Caco-2 (cell line): Measurements from ENCODE around the gene ODF2L. TPM values are rescaled to one million over a fixed set of nuclear protein-coding genes. Genes with fewer than 3 reads are reported as not detected.
A peak's percentile ranks its signal among the peaks of the same experiment; 100 is the strongest.

Source experiments
- BruUV-seq: library from RNA; stranded (reverse); fragments of 400-500 nt; replicated peaks from 2 replicates; lab custom pipeline; 2021; lab: Mats Ljungman, UMichigan
- CTCF ChIA-PET: fragments of 300-600 bp; sonication (Branson Sonifier 250); formaldehyde crosslinking; loops from one replicate; lab custom pipeline; 2022; ENCODE audit warnings: antibody characterized with exemption; lab: Charles Lee
- POLR2A ChIA-PET: fragments of 300-600 bp; sonication (Branson Sonifier 250); formaldehyde crosslinking; loops from one replicate; lab custom pipeline; 2022; ENCODE audit warnings: antibody characterized with exemption; lab: Charles Lee
- DNase-seq, 2 experiments: peaks; one replicate each; pipeline versions ENCODE4 v3.0.0 to v3.0.0-alpha.2; 2020 to 2022
- H3K27me3 ChIP-seq: replicated peaks from 2 replicates; pipeline ENCODE4 v1.6.0; 2011; ENCODE audit warnings: low read length; ENCODE audit not compliant: control insufficient read depth, insufficient read depth
- H3K36me3 ChIP-seq: 2 replicates; pipeline ENCODE4 v1.5.1; 2011; ENCODE audit warnings: low read length; ENCODE audit not compliant: control insufficient read depth, insufficient read depth
- H3K4me1 ChIP-seq: fragments of 250-450 bp; sonication (Bioruptor Pico); 2 replicates; pipeline ENCODE4 v1.5.1; 2020; ENCODE audit warnings: mild to moderate bottlenecking
- H3K4me3 ChIP-seq: 2 replicates; pipeline ENCODE4 v1.5.1; 2011; ENCODE audit warnings: low read depth, mild to moderate bottlenecking, control low read depth, low read length
- H3K9me3 ChIP-seq: fragments of 250-450 bp; sonication (Bioruptor Pico); 2 replicates; pipeline ENCODE4 v1.5.1; 2020; ENCODE audit warnings: mild to moderate bottlenecking, moderate library complexity
- H3K27ac Mint-ChIP-seq: one replicate; pipeline ENCODE4 v1.8.0; 2022; ENCODE audit warnings: mixed read lengths; ENCODE audit not compliant: unreplicated experiment
- H3K27me3 Mint-ChIP-seq: one replicate; pipeline ENCODE4 v1.8.0; 2022; ENCODE audit warnings: mixed read lengths; ENCODE audit not compliant: insufficient read depth, unreplicated experiment
- H3K36me3 Mint-ChIP-seq: one replicate; pipeline ENCODE4 v1.8.0; 2022; ENCODE audit warnings: mild to moderate bottlenecking, mixed read lengths; ENCODE audit not compliant: insufficient read depth, unreplicated experiment
- H3K4me1 Mint-ChIP-seq: one replicate; pipeline ENCODE4 v1.8.0; 2022; ENCODE audit warnings: low read depth, mixed read lengths; ENCODE audit not compliant: unreplicated experiment
- H3K4me3 Mint-ChIP-seq: one replicate; pipeline ENCODE4 v1.8.0; 2022; ENCODE audit warnings: mild to moderate bottlenecking, moderate library complexity, mixed read lengths; ENCODE audit not compliant: unreplicated experiment
- H3K9me3 Mint-ChIP-seq: one replicate; pipeline ENCODE4 v1.8.0; 2022; ENCODE audit warnings: mixed read lengths; ENCODE audit not compliant: unreplicated experiment
- CTCF ChIP-seq, 2 experiments: fragments of 200-600 bp in 1 of 2; IDR thresholded peaks; 1 replicate in 1 of 2; 2 replicates in 1 of 2; pipeline versions ENCODE4 v1.5.1 to v1.8.0; 2011 to 2022; ENCODE audit warnings: antibody characterized with exemption in 1 of 2, control low read depth in 1 of 2, inconsistent platforms in 1 of 2, low read depth in 1 of 2, low read length in 1 of 2, mild to moderate bottlenecking in 1 of 2, moderate library complexity in 1 of 2; ENCODE audit not compliant: insufficient read depth in 1 of 2, severe bottlenecking in 1 of 2, unreplicated experiment in 1 of 2
- intact Hi-C: fragments of 100-400 bp; cut with micrococcal nuclease; formaldehyde crosslinking; loops from one replicate; pipeline ENCODE4 v1.10.0; 2022; ENCODE audit not compliant: unreplicated experiment
- total RNA-seq: library from RNA; stranded (reverse); gene quantifications from 2 replicates; pipeline ENCODE4 v1.2.3, GENCODE V29; 2022

Gene ODF2L
- total RNA-seq, 1 experiment from 2014 or later, result 9.7 TPM

DNA sequence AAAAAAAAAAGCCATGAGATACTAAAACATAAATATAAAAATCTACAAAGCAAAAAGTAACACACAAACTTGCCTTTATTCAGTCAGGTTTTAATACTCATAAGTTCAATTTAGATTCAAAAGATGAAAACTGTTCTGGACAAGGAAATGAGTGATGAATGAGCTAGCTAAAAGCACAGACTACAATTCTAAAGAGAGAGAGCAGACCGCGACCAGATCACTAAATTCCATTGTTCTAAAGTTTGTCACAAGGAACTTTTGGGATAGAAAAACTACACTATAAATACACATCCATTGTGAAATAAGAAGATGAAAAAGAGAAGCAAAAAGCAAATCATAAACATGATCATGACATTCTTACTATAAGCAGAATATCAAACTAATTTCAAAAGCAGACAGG is 1.7 kb downstream of the ODF2L start:
- no peak overlapping the region for H3K4me3 ChIP-seq
- no peaks in the 10 kb centered on the region for H3K4me1 ChIP-seq
- Mint-ChIP-seq H3K4me3 (peak overlapping the region; percentile 10), H3K27me3 (no peaks in the 10 kb centered on the region), H3K4me1 (peaks cover 6% of the 10 kb centered on the region), H3K9me3 (no peaks in the 10 kb centered on the region), H3K36me3 (no peaks in the 10 kb centered on the region), H3K27ac (no peak overlapping the region)
- BruUV-seq, result no TSS peak
- no peak for DNase-seq
- TF ChIP-seq CTCF (IDR thresholded peaks at IDR 0.05; ENCODE audit: insufficient read depth in 1 of 2, low read depth in 1 of 2, low read length in 1 of 2, severe bottlenecking in 1 of 2, unreplicated experiment in 1 of 2), result no peak
- no peaks in the 10 kb centered on the region for H3K27me3 ChIP-seq
- no peaks in the 10 kb centered on the region for H3K36me3 ChIP-seq
- H3K9me3 ChIP-seq, result no peaks in the 10 kb centered on the region
- ChIA-PET CTCF (interaction anchor here (0.7 kb wide), 1 partner anchor 108 kb away, joined by 4 read pairs; no protein-coding TSS in a partner anchor), POLR2A (no interaction called here)
- intact Hi-C loops, result no loop called here

GRCh38 chr1:86389307-86389706 is 6.8 kb downstream of the ODF2L start:
- CTCF ChIA-PET, result no interaction called here
- peaks cover 2% of the 10 kb centered on the region for H3K4me1 Mint-ChIP-seq
- Histone ChIP-seq H3K9me3 (no peaks in the 10 kb centered on the region), H3K4me1 (peaks cover 10% of the 10 kb centered on the region; the same call in 1 of the 2 replicates), H3K4me3 (no peak overlapping the region), H3K36me3 (no peaks in the 10 kb centered on the region), H3K27me3 (no peaks in the 10 kb centered on the region)
- H3K27ac Mint-ChIP-seq, result no peak overlapping the region
- DNase-seq, result no peak
- no peaks in the 10 kb centered on the region for H3K27me3 Mint-ChIP-seq
- no peaks in the 10 kb centered on the region for H3K9me3 Mint-ChIP-seq
- POLR2A ChIA-PET, result no interaction called here
- intact Hi-C loops, result loop anchor here (10.0 kb wide), 2 partner anchors 295 to 525 kb away; partner anchors contain the start of genes HS2ST1 and SELENOF
- no peak for TF ChIP-seq CTCF (IDR thresholded peaks at IDR 0.05; ENCODE audit: insufficient read depth in 1 of 2, low read depth in 1 of 2, low read length in 1 of 2, severe bottlenecking in 1 of 2, unreplicated experiment in 1 of 2)
- no peak overlapping the region for H3K4me3 Mint-ChIP-seq
- BruUV-seq, result no TSS peak
- H3K36me3 Mint-ChIP-seq, result no peaks in the 10 kb centered on the region

- ChIA-PET CTCF (no interaction called here), POLR2A (no interaction called here)
- Histone ChIP-seq H3K4me3 (no peak overlapping the region), H3K36me3 (no peaks in the 10 kb centered on the region), H3K9me3 (no peaks in the 10 kb centered on the region), H3K4me1 (peaks cover 10% of the 10 kb centered on the region; the same call in 1 of the 2 replicates), H3K27me3 (no peaks in the 10 kb centered on the region)
- intact Hi-C loops, result loop anchor here (10.0 kb wide), 2 partner anchors 296 to 526 kb away; partner anchors contain the start of genes HS2ST1 and SELENOF
- BruUV-seq, result no TSS peak
- Mint-ChIP-seq H3K36me3 (no peaks in the 10 kb centered on the region), H3K4me3 (no peak overlapping the region), H3K4me1 (no peaks in the 10 kb centered on the region), H3K9me3 (no peaks in the 10 kb centered on the region), H3K27ac (no peak overlapping the region), H3K27me3 (no peaks in the 10 kb centered on the region)
- no peak for TF ChIP-seq CTCF (IDR thresholded peaks at IDR 0.05; ENCODE audit: insufficient read depth in 1 of 2, low read depth in 1 of 2, low read length in 1 of 2, severe bottlenecking in 1 of 2, unreplicated experiment in 1 of 2)
- no peak for DNase-seq
These were observed 7.3 kb downstream of the ODF2L start for GRCh38 chr1:86388777-86389176.
